GM23248 (cell line): ENCODE results near the gene TTC39C. TPM values are rescaled to one million over a fixed set of nuclear protein-coding genes. Genes with fewer than 3 reads are reported as not detected.

Source experiments
- DNase-seq: peaks from one replicate; pipeline ENCODE4 v3.0.0-alpha.2; 2015
- H2AFZ ChIP-seq: fragments of 200-600 bp; sonication (generic); 2 replicates; pipeline ENCODE4 v1.6.1; 2016; ENCODE audit warnings: antibody characterized with exemption
- H3F3A ChIP-seq: fragments of 200-600 bp; sonication (generic); 2 replicates; pipeline ENCODE4 v1.6.1; 2016; ENCODE audit warnings: mild to moderate bottlenecking, antibody characterized with exemption, mixed run types; ENCODE audit not compliant: insufficient read depth
- H3K27ac ChIP-seq: fragments of 200-600 bp; sonication (generic); 2 replicates; pipeline ENCODE4 v1.5.1; 2016; ENCODE audit warnings: mild to moderate bottlenecking
- H3K27me3 ChIP-seq: fragments of 200-600 bp; sonication (generic); replicated peaks from 2 replicates; pipeline ENCODE4 v1.6.1; 2016; ENCODE audit warnings: mild to moderate bottlenecking; ENCODE audit not compliant: insufficient read depth
- H3K36me3 ChIP-seq: fragments of 200-600 bp; sonication (generic); 2 replicates; pipeline ENCODE4 v1.6.1; 2016; ENCODE audit warnings: low read depth, mild to moderate bottlenecking
- H3K4me1 ChIP-seq: fragments of 200-600 bp; sonication (generic); 2 replicates; pipeline ENCODE4 v1.6.1; 2016; ENCODE audit warnings: mild to moderate bottlenecking; ENCODE audit not compliant: insufficient read depth
- H3K4me2 ChIP-seq: fragments of 200-600 bp; sonication (generic); one replicate; pipeline ENCODE4 v1.6.1; 2016; ENCODE audit warnings: mild to moderate bottlenecking; ENCODE audit not compliant: unreplicated experiment
- H3K4me3 ChIP-seq: fragments of 200-600 bp; sonication (generic); 2 replicates; pipeline ENCODE4 v1.5.1; 2016; ENCODE audit warnings: mild to moderate bottlenecking
- H3K79me2 ChIP-seq: fragments of 200-600 bp; sonication (generic); 2 replicates; pipeline ENCODE4 v1.6.1; 2016; ENCODE audit warnings: mild to moderate bottlenecking; ENCODE audit not compliant: insufficient read depth
- H3K9ac ChIP-seq: fragments of 200-600 bp; sonication (generic); 2 replicates; pipeline ENCODE4 v1.6.1; 2016; ENCODE audit warnings: mild to moderate bottlenecking
- H3K9me2 ChIP-seq: fragments of 200-600 bp; sonication (generic); 2 replicates; pipeline ENCODE4 v1.6.1; 2016; ENCODE audit warnings: mixed run types, mild to moderate bottlenecking, moderate library complexity; ENCODE audit not compliant: insufficient read depth
- H3K9me3 ChIP-seq: fragments of 200-600 bp; sonication (generic); one replicate; pipeline ENCODE4 v1.6.1; 2017; ENCODE audit warnings: low read depth
- H4K20me1 ChIP-seq: fragments of 200-600 bp; sonication (generic); 2 replicates; pipeline ENCODE4 v1.6.0; 2016; ENCODE audit not compliant: insufficient read depth
- EZH2 ChIP-seq: fragments of 200-600 bp; sonication (generic); IDR thresholded peaks from 2 replicates; pipeline ENCODE4 v1.6.1; 2018; ENCODE audit warnings: antibody characterized with exemption, mild to moderate bottlenecking; ENCODE audit not compliant: insufficient read depth, poor library complexity, severe bottlenecking
- EZH2phosphoT487 ChIP-seq: fragments of 200-600 bp; sonication (generic); IDR thresholded peaks from 2 replicates; pipeline ENCODE4 v1.6.1; 2018; ENCODE audit warnings: antibody characterized with exemption, moderate library complexity, mild to moderate bottlenecking, low read depth; ENCODE audit not compliant: insufficient read depth
- WGBS, 2 experiments: methylation state at CpG; one replicate each; pipeline ENCODE4 v1.1.6; 2015 to 2017; ENCODE audit warnings: low lambda C conversion rate in 2 of 2, low coverage in 1 of 2; ENCODE audit errors: missing lambda C conversion rate in 2 of 2; 5-methylcytosine and 5-hydroxymethylcytosine counted together
- in situ Hi-C: fragments of 300-500 bp; cut with MboI; formaldehyde crosslinking; loops from 2 replicates; pipeline ENCODE4 v1.15.0; 2020
- polyA plus RNA-seq: library from polyadenylated mRNA; unstranded; fragments of >200 nt; fragmentation: Nextera tagmentation; extraction: Ambion mirVana; gene quantifications from 2 replicates; pipeline ENCODE4 v1.2.1, GENCODE V29; 2016
- total RNA-seq: library from RNA; depleted of rRNA; stranded (reverse); fragments of >200 nt; shearing (Covaris generic); gene quantifications from 2 replicates; pipeline ENCODE4 v1.2.3, GENCODE V29; 2014

TTC39C gene
- total and polyA plus RNA-seq, 2 experiments from 2014 or later = 15.7 to 24.3 TPM

- Histone ChIP-seq H3K79me2 (peaks cover 86% of the 10 kb centered on the region), H3K9me3 (no peaks in the 10 kb centered on the region), H3K36me3 (no peaks in the 10 kb centered on the region), H3K4me2 (no peak overlapping the region), H2AFZ (no peak overlapping the region), H3K9ac (no peak overlapping the region), H3K4me3 (no peak overlapping the region), H3K27me3 (no peaks in the 10 kb centered on the region), H3K9me2 (no peaks in the 10 kb centered on the region), H3K4me1 (peaks cover 18% of the 10 kb centered on the region), H4K20me1 (0 out of 2 replicates have a peak, but pooled peaks cover 3% of the 10 kb centered on the region), H3F3A (peaks cover 13% of the 10 kb centered on the region), H3K27ac (no peak overlapping the region)
- TF ChIP-seq EZH2 = no peak
- TF ChIP-seq EZH2phosphoT487 = no peak
- DNase-seq = no peak
- in situ Hi-C loops = no loop called here
- 100% methylated on average over 3 of the region's 3 CpGs for WGBS, 2 experiments
Measured at GRCh38 chr18:24031318-24031717, 16.8 kb downstream of the TTC39C start.

- in situ Hi-C loops = no loop called here
- DNase-seq = no peak
- no peak overlapping the region for H3K9ac ChIP-seq
Measured at GRCh38 chr18:24031916-24032315, 17.4 kb downstream of the TTC39C start.

GRCh38 chr18:24033641-24034412 is 19.3 kb downstream of the TTC39C start:
- WGBS, 2 experiments = 80 to 84% methylated on average over 5 of the region's 5 CpGs
- peaks cover 98% of the 10 kb centered on the region for H3K79me2 ChIP-seq
- H3K27ac ChIP-seq = no peak overlapping the region
- no peak overlapping the region for H2AFZ ChIP-seq
- H3K9me2 ChIP-seq = no peaks in the 10 kb centered on the region
- 0 out of 2 replicates have a peak, but pooled peaks cover 9% of the 10 kb centered on the region for H4K20me1 ChIP-seq
- H3K4me3 ChIP-seq = no peak overlapping the region
- in situ Hi-C loops = no loop called here
- no peaks in the 10 kb centered on the region for H3K4me1 ChIP-seq
- no peaks in the 10 kb centered on the region for H3K27me3 ChIP-seq
- no peak overlapping the region for H3K9ac ChIP-seq
- no peak overlapping the region for H3K4me2 ChIP-seq
- TF ChIP-seq EZH2 = no peak
- TF ChIP-seq EZH2phosphoT487 = no peak
- no peaks in the 10 kb centered on the region for H3K36me3 ChIP-seq
- no peak for DNase-seq
- H3K9me3 ChIP-seq = no peaks in the 10 kb centered on the region
- no peaks in the 10 kb centered on the region for H3F3A ChIP-seq

More at GRCh38 chr18:24031916-24032315, 17.4 kb downstream of the TTC39C start:
- Histone ChIP-seq H3K79me2 (peaks cover 92% of the 10 kb centered on the region), H3F3A (peaks cover 8% of the 10 kb centered on the region), H3K9me3 (no peaks in the 10 kb centered on the region), H4K20me1 (0 out of 2 replicates have a peak, but pooled peaks cover 7% of the 10 kb centered on the region), H3K27me3 (no peaks in the 10 kb centered on the region), H3K4me3 (no peak overlapping the region), H2AFZ (no peak overlapping the region), H3K36me3 (no peaks in the 10 kb centered on the region), H3K4me2 (no peak overlapping the region), H3K4me1 (peaks cover 15% of the 10 kb centered on the region), H3K9me2 (no peaks in the 10 kb centered on the region), H3K27ac (no peak overlapping the region)
- TF ChIP-seq EZH2phosphoT487 (no peak), EZH2 (no peak)
- 95 to 97% methylated on average over 6 of the region's 6 CpGs for WGBS, 2 experiments

GRCh38 chr18:24035316-24035715 is 20.8 kb downstream of the TTC39C start:
- Histone ChIP-seq H3K79me2 (peaks cover 99% of the 10 kb centered on the region), H3K9me2 (no peaks in the 10 kb centered on the region), H3K27me3 (no peaks in the 10 kb centered on the region), H3K4me2 (no peak overlapping the region), H3K27ac (no peak overlapping the region), H4K20me1 (0 out of 2 replicates have a peak, but pooled peaks cover 9% of the 10 kb centered on the region), H3F3A (no peaks in the 10 kb centered on the region), H3K36me3 (no peaks in the 10 kb centered on the region), H2AFZ (no peak overlapping the region), H3K9me3 (no peaks in the 10 kb centered on the region), H3K9ac (no peak overlapping the region), H3K4me3 (no peak overlapping the region), H3K4me1 (no peaks in the 10 kb centered on the region)
- DNase-seq = no peak
- in situ Hi-C loops = no loop called here
- 98% methylated on average over 4 of the region's 4 CpGs for WGBS, 2 experiments
- no peak for TF ChIP-seq EZH2
- no peak for TF ChIP-seq EZH2phosphoT487
